ENCODE measurements around the gene PTTG2. TPM values are rescaled to one million over a fixed set of nuclear protein-coding genes. Genes with fewer than 3 reads are reported as not detected.

Gene PTTG2
- polyA plus RNA-seq, 1 experiment, result not detected

DNA sequence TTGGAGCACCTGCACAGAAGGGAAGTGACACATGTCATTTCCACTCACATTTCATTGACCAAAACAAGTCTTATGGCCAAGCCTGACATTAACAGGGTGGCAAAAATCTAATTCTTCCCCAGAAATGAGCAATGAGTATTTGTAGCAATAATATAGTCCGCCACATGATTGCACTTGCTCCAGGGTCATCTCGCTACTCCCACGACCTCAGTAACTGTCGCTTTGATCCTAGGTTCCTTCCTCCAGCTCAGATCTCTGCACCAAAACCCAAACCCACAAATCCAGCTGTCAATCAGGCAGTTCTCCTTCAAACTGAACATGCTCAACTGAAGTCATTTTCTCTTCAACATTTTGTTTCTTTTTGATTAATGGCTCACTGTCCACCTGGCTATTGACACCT lies 25.2 kb upstream of the PTTG2 start:
- no peak overlapping the region for H3K4me3 ChIP-seq (ENCODE audit: low read depth, low read length)
- ChIA-PET CTCF (interaction anchor here (0.9 kb wide), 1 partner anchor 33 kb away, joined by 3 read pairs; no protein-coding TSS in a partner anchor), POLR2A (no interaction called here)
- DNase-seq (ENCODE audit: low read depth), result no peak
- no peak for TF ChIP-seq CTCF (IDR thresholded peaks at IDR 0.05; ENCODE audit: insufficient read depth, low read depth, low read length)
- H3K27me3 ChIP-seq (ENCODE audit: control insufficient read depth, insufficient read depth, low read length), result peaks cover 2% of the 10 kb centered on the region; the same call in 1 of the 2 replicates
- no peaks in the 10 kb centered on the region for H3K36me3 ChIP-seq (ENCODE audit: control insufficient read depth, insufficient read depth, low read length)

- TF ChIP-seq CTCF (IDR thresholded peaks at IDR 0.05; ENCODE audit: insufficient read depth, low read depth, low read length), result 0 out of 2 replicates have a peak, but pooled peaks have one; percentile 8
- POLR2A ChIA-PET, result no interaction called here
- CTCF ChIA-PET, result interaction anchor here (0.7 to 0.9 kb wide), 3 partner anchors 8 to 100 kb away, joined by 3 to 4 read pairs (median 3); no protein-coding TSS in a partner anchor
- no peak overlapping the region for H3K4me3 ChIP-seq (ENCODE audit: low read depth, low read length)
- no peaks in the 10 kb centered on the region for H3K36me3 ChIP-seq (ENCODE audit: control insufficient read depth, insufficient read depth, low read length)
- DNase-seq (ENCODE audit: low read depth), result no peak
- no peaks in the 10 kb centered on the region; the same call in 1 of the 2 replicates for H3K27me3 ChIP-seq (ENCODE audit: control insufficient read depth, insufficient read depth, low read length)
Observed at GRCh38 chr4:37936889-37937498, 23.2 kb upstream of the PTTG2 start.

- H3K27me3 ChIP-seq (ENCODE audit: control insufficient read depth, insufficient read depth, low read length), result no peaks in the 10 kb centered on the region; the same call in 1 of the 2 replicates
- ChIA-PET POLR2A (no interaction called here), CTCF (no interaction called here)
- no peak for DNase-seq (ENCODE audit: low read depth)
- TF ChIP-seq CTCF (IDR thresholded peaks at IDR 0.05; ENCODE audit: insufficient read depth, low read depth, low read length), result no peak
- H3K4me3 ChIP-seq (ENCODE audit: low read depth, low read length), result no peak overlapping the region
- H3K36me3 ChIP-seq (ENCODE audit: control insufficient read depth, insufficient read depth, low read length), result no peaks in the 10 kb centered on the region
Observed at GRCh38 chr4:37938208-37938607, 22.0 kb upstream of the PTTG2 start.

DNA sequence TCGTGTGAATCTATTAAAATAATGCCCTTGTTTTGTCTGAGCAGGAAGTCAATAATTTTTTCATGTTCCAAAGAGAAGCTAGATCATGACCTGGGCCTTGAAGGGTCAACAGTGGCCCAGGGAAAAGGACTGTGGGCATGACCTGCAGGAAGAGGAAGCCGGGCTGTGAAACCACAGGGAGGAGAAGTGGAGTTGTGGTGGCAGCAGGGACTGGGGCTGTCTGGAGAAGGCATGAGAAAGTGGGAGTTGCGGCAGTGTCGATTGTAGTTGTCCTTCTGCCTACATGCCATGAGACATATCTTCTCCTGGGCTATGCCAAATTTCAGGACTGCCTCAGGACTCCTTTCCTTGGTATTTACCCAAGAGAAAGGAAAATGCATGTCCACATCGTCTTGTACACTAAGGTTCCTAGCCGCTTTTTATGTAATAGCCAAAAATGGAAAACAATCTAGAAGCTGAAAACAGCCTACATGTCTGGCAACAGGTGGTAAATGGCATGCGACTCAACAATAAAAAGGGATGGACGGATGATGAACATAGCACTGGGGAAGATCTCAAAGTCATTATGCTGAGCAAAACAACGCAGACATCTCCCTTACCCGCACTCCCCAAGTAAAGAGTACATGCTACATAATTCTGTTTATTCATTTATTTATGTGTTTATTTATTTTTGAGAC lies 13.6 kb upstream of the PTTG2 start:
- no peak for DNase-seq (ENCODE audit: low read depth)
- no peak for TF ChIP-seq CTCF (IDR thresholded peaks at IDR 0.05; ENCODE audit: insufficient read depth, low read depth, low read length)
- ChIA-PET POLR2A (no interaction called here), CTCF (no interaction called here)
- H3K36me3 ChIP-seq (ENCODE audit: control insufficient read depth, insufficient read depth, low read length), result no peaks in the 10 kb centered on the region
- H3K27me3 ChIP-seq (ENCODE audit: control insufficient read depth, insufficient read depth, low read length), result peaks cover 3% of the 10 kb centered on the region; the same call in 1 of the 2 replicates
- H3K4me3 ChIP-seq (ENCODE audit: low read depth, low read length), result no peak overlapping the region

GRCh38 chr4:37948542-37948941 lies 11.7 kb upstream of the PTTG2 start:
- ChIA-PET CTCF (no interaction called here), POLR2A (no interaction called here)
- H3K27me3 ChIP-seq (ENCODE audit: control insufficient read depth, insufficient read depth, low read length), result peaks cover 6% of the 10 kb centered on the region
- H3K36me3 ChIP-seq (ENCODE audit: control insufficient read depth, insufficient read depth, low read length), result no peaks in the 10 kb centered on the region
- no peak for TF ChIP-seq CTCF (IDR thresholded peaks at IDR 0.05; ENCODE audit: insufficient read depth, low read depth, low read length)
- no peak for DNase-seq (ENCODE audit: low read depth)
- H3K4me3 ChIP-seq (ENCODE audit: low read depth, low read length), result no peak overlapping the region
